HG02884 (cell line): ENCODE measurements around the gene HMGB3.
"Not testable (repeated sequence)": the region's sequence is repeated elsewhere in the genome, so short reads cannot be mapped to it uniquely, and the experiment has no call there.

ENCODE experiments used
- ATAC-seq: cut with Tn5 transposase; IDR thresholded peaks from one replicate; pipeline ENCODE4 v1.9.1; 2021; ENCODE audit warnings: mild to moderate bottlenecking, moderate library complexity; ENCODE audit not compliant: unreplicated experiment

The HMGB3 gene

GRCh38 chrX:150977411-150978162 is 5.5 kb upstream of the HMGB3 start:
- ATAC-seq, result no peak

- no peak for ATAC-seq
Measured at GRCh38 chrX:150980186-150980585, 2.9 kb upstream of the HMGB3 start.

GRCh38 chrX:150980711-150981110 is 2.4 kb upstream of the HMGB3 start:
- ATAC-seq, result no peak

GRCh38 chrX:150982235-150982787 is 824 bp upstream of the HMGB3 start:
- no peak for ATAC-seq

DNA sequence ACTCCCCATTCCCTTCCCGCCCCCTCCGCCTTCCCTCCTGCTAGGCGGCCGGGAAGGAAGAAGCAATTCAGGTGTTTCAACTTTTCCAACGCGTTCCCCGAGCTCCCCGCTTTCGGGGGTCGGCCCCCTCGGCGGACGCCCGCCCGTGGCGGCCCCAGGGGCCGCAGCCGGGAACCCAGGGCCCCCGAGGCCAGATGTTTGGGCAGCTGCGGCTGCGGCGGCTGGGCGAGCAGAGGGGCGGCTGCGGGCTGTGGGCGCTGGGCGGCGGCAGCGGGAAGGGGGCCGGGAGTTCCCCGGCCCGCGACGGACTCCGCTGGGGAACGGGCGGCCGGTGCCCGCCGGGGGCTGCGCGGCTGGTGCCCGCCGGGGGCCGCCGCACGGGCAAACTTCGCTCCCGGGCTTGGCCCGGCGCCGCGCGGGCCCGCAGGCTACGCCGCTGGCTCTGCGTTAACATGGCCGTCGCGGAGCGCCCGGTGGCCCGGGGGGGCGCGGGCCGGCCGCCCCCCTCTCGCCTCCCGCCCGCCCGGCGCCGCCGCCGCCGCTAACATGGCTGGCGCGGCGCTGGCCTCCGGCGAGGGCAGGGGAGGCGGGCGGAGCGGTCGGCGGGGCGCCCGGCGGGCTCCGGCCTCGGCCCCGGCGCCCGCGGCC is 510 bp downstream of the HMGB3 start:
- ATAC-seq, result peak; percentile 8

- peak; percentile 9 for ATAC-seq
Measured at GRCh38 chrX:150984169-150984824, 1.2 kb downstream of the HMGB3 start.

GRCh38 chrX:150987687-150988086 is 4.6 kb downstream of the HMGB3 start:
- ATAC-seq, result not testable (repeated sequence)

DNA sequence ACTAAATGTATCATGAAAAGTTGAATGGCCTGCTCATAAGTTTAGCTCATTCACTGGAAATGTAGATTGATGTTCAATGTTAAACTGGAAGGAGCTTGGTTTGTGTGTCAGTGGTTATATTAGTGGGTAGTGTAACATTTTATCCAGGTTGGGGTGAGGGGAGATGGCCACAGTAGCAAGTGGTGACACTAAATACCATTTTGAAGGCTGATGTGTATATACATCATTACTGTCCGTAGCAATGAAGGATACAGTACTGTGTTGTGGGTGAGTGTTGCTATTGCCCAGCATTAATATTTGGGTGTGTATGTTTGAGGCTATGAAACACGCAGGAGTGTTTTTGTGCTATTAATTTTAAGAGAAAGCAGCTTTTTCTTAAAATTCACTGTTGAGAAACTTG is 6.3 kb downstream of the HMGB3 start:
- ATAC-seq, result no peak

DNA sequence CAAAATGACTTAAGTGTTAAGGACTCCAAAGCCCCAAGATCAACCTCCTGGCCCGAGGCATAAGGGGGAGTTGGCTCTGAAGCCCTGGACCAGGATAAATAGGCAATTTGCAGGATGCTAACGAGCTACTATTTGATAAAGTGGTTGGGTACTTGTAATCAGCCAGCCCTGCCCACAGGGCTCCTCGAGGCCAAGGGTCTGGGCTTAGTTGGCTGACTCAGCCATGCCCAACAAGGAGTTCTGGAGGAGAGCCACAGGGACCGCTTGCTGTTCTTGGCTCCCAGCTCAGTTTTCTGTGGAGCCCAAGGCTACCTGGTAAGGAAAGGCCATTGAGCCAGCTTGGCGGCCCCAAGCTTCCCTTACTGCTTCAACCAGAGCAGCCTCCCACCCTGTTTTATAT is 7.8 kb downstream of the HMGB3 start:
- no peak for ATAC-seq

- no peak for ATAC-seq
Measured at GRCh38 chrX:151000861-151001331, 17.8 kb downstream of the HMGB3 start.

DNA sequence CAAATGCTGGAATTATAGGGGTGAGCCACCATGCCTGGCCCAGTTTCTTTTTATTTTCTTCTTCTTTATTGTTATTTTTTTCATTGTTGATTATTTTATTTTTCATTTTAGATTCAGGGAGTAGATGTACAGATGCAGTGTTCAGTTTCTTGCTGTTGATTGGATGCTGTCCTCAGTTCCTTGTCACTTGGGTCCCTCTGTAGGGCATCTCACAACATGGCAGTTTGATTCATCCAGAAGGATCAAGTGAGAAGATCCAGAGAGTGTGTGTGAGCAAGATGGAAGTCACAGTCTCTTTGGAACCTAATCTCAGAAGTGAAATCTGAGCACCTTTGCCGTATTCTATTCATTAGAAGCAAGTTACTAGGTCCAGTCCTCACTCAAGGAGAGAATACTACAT is 20.9 kb downstream of the HMGB3 start:
- ATAC-seq, result no peak

DNA sequence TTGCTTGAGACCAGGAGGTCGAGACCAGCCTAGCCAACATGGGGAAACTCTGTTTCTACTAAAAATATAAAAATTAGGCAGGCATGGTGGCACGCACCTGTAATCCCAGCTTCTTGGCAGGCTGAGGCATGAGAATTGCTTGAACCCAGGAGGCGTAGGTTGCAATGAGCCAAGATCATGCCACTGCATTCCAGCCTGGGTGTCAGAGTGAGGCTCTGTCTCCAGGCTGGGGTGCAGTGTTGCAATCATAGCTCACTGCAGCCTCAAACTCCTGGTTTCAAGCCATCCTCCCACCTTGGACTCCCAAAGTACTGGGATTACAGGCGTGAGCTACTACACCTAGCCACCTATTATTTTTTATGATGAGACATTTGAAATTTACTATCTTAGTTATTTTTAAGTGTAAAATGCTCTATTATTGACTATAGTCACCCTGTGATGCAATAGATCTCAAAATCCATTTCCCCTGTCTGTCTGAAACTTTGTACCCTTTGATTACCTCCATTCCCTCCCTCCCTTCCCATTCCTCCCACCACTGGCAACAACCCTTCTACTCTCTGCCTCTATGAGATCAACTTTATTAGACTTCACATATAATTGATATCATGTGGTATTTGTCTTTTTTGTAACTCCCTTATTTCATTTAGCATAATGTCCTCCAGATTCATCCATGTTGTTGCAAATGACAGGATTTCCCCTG is 23.4 kb downstream of the HMGB3 start:
- no peak for ATAC-seq

DNA sequence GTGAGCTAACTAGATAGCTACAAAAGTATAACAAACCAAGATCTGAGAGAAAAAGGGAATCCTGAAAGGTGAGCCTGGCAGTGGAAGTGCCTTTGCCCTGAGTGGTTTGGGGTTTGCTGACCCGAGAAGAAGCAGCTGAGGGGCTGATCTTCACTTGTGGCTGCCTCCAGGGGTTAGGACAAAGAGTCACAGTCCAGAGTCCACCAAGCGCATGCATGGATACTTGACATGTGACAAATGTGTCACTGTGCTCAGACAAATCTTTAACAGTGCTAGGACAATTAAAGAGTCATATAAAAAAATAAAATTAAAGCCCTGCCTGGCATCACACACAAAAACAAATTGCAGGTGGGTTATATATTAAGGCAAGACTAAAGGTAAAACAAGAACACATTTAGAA is 26.4 kb downstream of the HMGB3 start:
- no peak for ATAC-seq

GRCh38 chrX:151013164-151013743 is 30.1 kb downstream of the HMGB3 start:
- no peak for ATAC-seq

DNA sequence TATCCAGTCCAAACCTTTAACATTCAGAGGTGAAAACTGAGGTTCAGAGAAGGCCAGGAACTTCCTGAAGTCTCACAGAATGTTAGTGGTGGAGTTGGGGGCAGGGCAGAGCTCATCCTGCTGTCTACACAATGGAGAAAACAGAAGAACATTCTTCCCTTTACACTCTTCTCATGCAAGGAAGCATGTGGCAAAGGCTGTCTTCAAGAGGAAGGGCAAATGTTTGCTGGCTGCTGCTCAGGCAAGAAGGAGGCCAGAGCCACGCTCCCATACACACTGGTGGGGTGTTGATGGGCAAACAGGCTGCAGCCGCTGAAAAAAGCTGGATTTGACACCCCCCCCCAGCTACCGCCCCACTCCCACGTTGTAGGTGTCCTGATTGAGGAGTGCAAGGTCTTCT is 32.5 kb downstream of the HMGB3 start:
- ATAC-seq, result no peak

GRCh38 chrX:151019856-151020255 is 36.7 kb downstream of the HMGB3 start:
- ATAC-seq, result no peak

- no peak for ATAC-seq
Measured at GRCh38 chrX:151030845-151031244, 47.7 kb downstream of the HMGB3 start.

GRCh38 chrX:151031391-151031975 is 48.3 kb downstream of the HMGB3 start:
- no peak for ATAC-seq

GRCh38 chrX:151039351-151039750 is 56.2 kb downstream of the HMGB3 start:
- no peak for ATAC-seq
